HG03439 (cell line): ENCODE results near the gene DCC.

ENCODE experiments used
- ATAC-seq: cut with Tn5 transposase; IDR thresholded peaks from one replicate; pipeline ENCODE4 v1.9.1; 2021; ENCODE audit warnings: mild to moderate bottlenecking, moderate library complexity; ENCODE audit not compliant: unreplicated experiment

DCC gene

GRCh38 chr18:53543711-53544110 is 1203.7 kb downstream of the DCC start:
- ATAC-seq = no peak

GRCh38 chr18:53544917-53545316 is 1204.9 kb downstream of the DCC start:
- ATAC-seq = no peak

- no peak for ATAC-seq
These were observed 1212.0 kb downstream of the DCC start for GRCh38 chr18:53551868-53552426.

GRCh38 chr18:53553030-53553429 is 1213.0 kb downstream of the DCC start:
- ATAC-seq = no peak

- ATAC-seq = no peak
These were observed 1216.5 kb downstream of the DCC start for GRCh38 chr18:53556450-53556849.

- no peak for ATAC-seq
These were observed 1220.5 kb downstream of the DCC start for GRCh38 chr18:53560546-53560945.

- no peak for ATAC-seq
These were observed 1226.6 kb downstream of the DCC start for GRCh38 chr18:53566626-53567025.

- ATAC-seq = no peak
These were observed 1228.1 kb downstream of the DCC start for GRCh38 chr18:53567929-53568574.
